Measurements from ENCODE around the gene DENND4B.
"Not testable (repeated sequence)": the region's sequence is repeated elsewhere in the genome, so short reads cannot be mapped to it uniquely, and the experiment has no call there.

DENND4B gene, protein sequence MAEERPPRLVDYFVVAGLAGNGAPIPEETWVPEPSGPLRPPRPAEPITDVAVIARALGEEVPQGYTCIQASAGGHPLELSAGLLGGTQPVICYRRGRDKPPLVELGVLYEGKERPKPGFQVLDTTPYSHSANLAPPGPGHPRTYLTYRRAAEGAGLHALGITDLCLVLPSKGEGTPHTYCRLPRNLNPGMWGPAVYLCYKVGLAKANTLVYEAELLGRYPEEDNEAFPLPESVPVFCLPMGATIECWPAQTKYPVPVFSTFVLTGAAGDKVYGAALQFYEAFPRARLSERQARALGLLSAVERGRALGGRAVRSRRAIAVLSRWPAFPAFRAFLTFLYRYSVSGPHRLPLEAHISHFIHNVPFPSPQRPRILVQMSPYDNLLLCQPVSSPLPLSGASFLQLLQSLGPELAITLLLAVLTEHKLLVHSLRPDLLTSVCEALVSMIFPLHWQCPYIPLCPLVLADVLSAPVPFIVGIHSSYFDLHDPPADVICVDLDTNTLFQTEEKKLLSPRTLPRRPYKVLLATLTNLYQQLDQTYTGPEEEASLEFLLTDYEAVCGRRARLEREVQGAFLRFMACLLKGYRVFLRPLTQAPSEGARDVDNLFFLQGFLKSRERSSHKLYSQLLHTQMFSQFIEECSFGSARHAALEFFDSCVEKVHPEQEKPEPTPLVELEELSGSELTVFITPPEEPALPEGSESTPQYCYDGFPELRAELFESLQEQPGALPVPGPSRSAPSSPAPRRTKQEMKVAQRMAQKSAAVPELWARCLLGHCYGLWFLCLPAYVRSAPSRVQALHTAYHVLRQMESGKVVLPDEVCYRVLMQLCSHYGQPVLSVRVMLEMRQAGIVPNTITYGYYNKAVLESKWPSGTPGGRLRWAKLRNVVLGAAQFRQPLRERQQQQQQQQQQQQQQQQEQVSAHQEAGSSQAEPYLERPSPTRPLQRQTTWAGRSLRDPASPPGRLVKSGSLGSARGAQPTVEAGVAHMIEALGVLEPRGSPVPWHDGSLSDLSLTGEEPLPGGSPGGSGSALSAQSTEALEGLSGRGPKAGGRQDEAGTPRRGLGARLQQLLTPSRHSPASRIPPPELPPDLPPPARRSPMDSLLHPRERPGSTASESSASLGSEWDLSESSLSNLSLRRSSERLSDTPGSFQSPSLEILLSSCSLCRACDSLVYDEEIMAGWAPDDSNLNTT (N-terminal part only)

DNA sequence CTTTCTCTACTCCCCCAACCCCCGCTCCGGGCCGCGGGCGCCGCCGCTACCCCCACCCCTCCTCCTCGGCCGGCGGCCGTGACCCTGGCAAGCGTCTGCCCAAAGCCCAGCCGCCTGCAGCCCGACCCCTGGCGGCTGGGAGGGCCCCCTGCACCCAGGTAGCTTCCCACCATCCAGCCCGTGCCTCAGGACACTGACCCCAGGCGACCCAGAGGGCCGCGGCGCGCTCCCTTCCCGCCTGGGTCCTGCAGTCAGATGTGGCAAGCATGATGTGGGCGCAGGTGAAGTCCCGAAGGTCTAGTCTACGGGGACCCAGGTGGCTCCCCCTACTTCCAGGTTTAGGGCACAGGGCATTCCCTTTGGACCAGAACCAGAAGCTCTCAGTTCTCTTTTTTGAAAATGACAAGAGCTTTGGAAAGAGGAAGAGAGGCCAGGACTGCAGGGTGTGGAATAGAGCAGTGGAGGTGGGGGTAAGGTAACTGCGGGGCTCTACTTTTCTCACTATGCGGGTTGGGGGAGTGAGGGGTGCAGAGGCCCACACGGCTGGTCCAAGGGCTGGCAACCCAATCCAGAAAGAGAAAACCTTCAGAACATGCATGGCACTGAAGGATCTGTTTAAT, at the start of gene DENND4B:
Gene DENND4B, minus strand, starts transcription at position 97 of the 620 bp plus-strand sequence. CDS start 2,344 bp downstream, outside the sequence.
- DNase-seq = peak; percentile 82

DNA sequence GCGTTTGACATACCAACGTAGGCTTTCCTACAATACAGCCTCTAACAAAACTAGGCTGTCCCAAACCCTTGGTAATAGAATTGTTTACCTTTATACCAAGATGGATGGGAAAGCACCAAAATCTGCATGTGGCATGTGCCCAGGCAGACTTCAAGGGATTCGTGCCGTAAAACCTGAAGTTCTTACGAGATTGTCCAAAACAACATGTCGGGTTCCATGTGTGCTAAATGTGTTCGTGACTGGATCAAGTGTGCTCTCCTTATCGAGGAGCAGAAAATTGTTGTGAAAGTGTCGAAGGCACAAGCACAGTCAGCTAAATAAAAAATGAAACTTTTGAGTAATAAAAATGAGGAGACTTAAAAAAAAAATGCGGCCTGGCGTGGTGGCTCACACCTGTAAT, 49.1 kb upstream of the DENND4B start:
- no peak for DNase-seq

DNA sequence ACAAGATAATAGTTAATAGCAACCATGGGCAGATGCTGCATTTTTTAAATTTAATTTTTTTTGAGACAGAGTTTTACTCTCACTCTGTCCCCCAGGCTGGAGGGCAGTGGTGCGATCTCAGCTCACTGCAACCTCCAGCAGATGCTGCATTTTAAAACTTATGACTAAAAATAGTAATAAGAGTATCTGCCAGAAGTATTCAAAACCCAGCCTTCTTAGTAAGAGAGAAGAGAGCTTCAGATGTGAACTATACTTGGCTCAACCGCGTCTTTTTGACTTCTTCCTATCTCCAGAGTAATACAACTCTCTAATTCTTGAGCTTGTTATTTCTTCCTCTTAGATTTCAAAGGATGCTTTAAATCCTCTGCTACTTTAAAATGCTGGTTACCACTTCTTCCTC, 48.7 kb upstream of the DENND4B start:
- DNase-seq = no peak

DNA sequence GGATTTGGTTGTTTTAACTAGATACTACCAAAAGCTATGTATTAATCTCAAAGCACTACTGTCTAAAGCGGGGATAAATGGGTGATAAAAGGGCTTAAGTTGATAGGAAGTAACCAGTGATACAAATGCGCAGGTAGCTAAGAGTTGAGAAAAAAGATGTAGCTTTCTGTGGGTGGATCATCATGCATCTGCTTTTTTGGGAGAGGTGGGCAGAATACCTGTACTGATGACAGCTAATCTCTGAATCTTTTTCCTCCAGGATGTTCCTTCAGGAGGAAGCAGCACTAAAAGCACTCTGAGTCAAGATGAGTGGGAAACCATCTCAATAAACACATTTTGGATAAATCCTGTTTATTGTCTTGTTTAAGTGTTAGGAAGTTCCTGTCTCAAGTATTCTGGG, 45.3 kb upstream of the DENND4B start:
- no peak for DNase-seq

DNA sequence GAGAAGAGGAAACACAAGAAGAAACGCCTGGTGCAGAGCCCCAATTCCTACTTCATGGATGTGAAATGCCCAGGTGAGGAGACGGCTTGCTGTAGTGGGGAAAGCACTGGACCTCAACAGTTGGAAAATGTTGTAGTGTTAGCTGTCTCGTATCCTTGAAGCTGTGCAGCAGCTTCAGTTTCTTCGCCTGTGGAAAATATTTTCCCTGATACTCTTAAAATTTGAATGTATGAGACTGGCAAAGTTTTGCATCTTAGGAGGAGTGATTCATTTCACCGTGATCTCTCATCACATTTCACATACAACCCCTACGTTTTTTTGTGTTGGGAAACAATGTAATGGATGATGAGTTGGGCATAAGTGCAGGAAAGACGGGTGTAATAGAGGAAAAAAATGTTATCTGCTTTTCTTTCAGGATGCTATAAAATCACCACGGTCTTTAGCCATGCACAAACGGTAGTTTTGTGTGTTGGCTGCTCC, 44.7 kb upstream of the DENND4B start:
- DNase-seq = no peak

DNA sequence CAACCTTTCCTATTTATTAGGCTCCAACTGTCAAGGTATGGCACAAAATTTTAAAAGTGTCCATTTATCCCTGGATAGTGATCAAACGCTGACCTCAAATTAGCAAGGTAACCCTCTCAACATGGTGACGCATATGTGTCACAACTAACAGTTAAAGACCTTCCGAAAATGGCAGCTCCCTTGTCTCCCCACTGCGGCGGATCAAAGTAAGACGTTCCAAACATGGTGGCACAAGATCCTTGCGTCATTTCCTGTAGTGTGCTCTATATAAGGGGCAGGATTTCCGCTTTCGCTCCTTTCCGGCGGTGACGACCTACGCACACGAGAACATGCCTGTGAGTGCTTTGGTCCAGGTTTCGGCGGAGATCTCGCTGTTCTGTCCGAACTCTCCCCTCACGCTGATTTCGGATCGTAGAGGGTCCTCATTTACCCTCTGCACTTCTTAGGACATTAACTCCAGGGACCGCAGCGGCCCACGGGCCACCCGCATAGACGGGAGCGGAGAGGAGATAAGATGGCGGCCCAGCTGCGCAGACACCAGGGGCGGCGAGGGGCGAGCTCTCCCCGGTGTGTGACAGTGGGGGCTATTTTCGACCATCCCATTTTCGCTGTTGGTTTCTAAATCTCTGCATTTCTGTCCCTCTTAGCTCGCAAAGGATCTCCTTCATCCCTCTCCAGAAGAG, 44.1 kb upstream of the DENND4B start, which contains the start of gene RPS27:
Gene RPS27, plus strand, starts transcription at position 295 of the 683 bp plus-strand sequence. Its CDS starts 35 bp downstream, at position 330.
- DNase-seq = peak; percentile 96

DNA sequence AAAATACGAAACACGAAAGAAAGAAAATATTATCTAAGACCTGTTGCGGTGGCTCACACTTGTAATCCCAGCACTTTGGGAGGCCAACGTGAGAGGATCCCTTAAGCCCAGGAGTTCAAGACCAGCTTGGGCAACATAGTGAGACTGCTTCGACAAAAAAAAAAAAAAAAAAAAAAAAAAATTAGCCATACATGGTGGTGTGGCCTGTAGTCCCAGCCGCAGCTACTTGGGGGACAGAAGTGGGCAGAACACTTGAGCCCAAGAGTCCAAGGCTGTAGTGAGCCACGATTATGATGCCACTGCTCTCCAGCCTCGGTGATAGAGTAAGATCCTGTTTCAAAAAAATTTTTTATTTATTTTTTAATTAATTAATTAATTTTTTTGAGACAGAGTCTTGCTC, 41.1 kb upstream of the DENND4B start:
- no peak for DNase-seq

DNA sequence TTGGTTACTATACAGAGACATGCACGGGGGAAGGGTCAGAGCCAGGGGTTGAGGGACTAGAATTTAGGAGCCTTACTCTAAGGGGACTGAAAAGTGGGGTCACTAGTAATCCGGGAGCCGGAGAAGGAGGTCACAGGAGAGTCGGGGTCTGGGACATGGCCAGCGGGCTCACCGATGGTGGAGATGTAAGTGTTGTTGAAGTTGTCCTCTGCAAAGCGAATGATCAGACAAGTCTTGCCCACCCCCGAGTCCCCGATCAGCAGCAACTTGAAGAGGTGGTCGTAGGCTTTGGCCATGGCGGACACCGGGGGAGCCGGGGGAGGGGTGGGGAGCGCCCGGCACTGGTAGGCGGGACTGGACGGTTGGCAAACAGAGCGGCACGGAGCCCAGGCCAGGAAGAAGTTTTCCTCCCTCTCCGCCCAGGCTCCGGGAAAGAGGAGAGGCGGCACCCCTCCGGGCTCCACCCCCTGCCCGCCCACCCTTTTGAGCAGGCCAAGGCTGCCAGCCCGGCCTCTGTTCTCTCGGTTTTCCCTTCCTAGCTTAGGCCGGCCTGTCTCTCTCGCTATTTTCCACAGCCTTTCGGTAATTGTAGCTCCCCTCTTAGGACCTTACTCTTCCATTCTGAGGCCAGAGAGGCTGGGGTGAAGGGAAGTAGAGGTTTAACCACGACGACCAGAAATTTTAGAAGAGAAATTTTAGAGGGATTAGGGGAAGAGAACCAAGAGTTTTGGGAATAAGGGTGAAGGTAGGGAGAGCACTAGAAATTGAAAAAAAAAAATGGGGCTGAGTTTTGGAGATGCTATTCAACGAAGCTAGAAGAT, 39.6 kb upstream of the DENND4B start, which contains the start of gene RAB13:
Gene RAB13, minus strand, starts transcription at position 399 of the 821 bp plus-strand sequence. Its CDS starts 103 bp downstream, at position 296.
- no peak for DNase-seq

DNA sequence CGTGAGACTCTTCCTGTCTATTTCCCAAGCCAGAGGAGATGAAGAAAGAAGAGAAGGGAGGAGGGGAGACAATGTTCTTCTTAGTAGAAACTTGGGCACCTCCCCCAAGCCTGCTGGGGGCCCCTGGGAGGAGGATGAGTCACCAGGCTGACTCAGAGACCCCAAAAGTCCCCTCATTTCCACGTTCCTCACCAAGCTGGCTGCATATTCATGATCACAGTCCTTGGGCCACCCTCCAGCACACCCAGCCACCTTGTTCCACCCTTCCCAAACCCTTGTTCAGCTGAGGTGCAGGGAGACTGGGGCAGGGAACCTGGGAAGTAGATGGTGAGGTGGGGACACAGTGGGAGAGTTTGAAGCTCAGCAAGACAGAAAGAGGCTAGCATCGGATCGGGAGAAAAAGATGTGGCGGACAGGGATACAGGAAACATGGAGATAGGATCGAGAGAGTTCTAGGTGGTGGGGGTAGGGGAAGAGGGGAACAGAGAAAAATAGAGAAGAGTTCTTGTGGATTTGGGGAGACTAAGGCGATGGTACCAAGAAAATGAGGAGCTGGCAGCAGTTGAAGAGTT, 38.9 kb upstream of the DENND4B start:
- no peak for DNase-seq

DNA sequence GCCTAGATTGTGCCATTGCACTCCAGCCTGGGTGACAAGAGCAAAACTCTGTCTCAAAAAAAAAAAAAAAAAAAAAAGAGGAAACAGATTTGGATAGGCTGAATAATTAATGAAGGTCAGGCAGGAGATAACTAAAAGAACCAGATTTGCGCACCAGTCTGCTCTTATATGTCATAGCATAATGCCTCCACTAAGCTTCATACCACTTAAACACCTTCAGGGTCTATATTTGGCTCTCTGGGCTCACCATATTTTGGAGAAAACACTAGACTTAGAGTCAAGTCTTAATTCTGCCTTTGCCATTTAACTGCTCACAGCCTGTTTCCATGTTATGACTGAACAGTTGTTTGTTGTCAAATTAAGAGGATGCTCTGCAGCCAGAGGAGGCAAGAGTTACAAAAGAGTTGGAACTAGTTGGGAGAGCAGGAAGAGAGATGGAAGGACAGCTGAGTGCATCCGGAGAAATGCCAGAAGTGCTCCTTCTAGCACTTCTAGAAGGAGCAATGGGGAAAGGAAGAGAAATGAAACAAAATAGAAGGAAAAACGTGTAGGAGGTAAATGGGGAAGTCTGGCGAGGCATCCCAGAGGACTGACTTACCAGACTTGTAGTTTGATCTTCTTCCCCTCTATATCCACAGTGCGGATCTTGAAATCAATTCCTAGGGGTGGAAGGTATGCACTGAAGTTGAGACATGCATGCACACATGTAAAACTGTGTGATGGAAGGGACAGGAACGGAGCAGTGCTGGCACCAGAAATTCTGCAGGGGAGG, 37.8 kb upstream of the DENND4B start:
- no peak for DNase-seq

DNA sequence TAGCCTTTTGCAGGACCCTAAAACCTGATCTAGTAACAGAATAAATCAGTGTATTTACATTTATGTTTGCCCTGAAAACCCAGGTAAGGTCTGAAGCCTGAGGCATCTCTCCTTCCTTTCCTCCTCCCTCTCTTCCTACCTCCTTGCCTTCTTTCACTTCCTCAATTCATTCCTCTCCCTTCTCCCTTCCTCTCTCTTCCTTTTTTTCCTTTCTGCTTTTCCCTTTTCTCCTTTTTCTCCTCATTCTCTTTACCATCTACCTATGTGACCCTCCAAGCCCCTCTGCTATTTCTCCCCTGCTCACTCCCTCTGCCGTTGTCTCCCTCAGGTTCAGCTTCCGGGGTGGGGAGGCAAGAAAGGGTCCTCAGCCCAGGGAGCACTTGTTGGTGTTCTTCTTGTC, 35.2 kb upstream of the DENND4B start:
- not testable (repeated sequence) for DNase-seq

DNA sequence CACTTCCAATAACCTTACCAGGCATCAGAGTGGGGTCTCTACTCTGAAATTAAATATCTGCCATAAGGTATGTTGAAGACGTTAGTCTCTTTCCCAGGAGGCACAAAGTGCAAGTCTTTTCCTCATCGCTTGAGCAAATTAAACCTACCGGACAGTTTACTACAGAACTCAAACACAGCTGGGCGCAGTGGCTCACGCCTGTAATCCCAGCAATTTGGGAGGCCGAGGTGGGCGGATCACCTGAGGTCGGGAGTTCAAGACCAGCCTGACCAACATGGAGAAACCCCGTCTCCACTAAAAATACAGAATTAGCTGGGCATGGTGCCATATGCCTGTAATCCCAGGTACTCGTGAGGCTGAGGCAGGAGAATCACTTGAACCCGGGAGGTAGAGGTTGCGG, 32.6 kb upstream of the DENND4B start:
- not testable (repeated sequence) for DNase-seq

DNA sequence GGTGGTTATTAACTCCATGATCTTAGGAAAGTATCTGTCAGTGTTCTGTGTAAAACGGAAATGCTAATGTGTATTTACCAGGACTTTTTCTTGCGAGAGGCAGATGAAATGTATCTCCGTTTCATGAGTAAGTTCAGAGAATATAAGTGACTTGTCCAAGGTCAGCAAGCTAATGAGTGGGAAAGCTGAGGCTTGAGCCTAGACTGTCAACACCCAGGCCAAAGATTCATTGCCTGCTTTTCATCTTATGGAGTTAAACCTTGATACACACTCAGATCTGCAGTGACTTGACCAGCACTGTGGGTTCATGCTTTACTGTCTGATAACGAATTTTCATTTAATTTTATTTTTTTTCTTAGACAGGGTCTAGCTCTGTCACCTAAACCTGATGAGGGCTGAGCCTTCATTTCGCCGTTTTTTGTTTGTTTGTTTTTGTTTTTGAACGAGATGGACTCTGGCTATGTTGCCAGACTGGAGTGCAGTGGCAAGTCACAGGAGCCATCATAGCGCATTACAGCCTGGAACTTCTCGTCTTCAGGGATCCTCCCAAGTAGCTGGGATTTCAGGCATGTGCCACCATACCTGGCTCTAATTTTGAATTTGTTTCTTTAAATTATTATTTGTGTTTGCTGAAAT, 31.9 kb upstream of the DENND4B start:
- no peak for DNase-seq

DNA sequence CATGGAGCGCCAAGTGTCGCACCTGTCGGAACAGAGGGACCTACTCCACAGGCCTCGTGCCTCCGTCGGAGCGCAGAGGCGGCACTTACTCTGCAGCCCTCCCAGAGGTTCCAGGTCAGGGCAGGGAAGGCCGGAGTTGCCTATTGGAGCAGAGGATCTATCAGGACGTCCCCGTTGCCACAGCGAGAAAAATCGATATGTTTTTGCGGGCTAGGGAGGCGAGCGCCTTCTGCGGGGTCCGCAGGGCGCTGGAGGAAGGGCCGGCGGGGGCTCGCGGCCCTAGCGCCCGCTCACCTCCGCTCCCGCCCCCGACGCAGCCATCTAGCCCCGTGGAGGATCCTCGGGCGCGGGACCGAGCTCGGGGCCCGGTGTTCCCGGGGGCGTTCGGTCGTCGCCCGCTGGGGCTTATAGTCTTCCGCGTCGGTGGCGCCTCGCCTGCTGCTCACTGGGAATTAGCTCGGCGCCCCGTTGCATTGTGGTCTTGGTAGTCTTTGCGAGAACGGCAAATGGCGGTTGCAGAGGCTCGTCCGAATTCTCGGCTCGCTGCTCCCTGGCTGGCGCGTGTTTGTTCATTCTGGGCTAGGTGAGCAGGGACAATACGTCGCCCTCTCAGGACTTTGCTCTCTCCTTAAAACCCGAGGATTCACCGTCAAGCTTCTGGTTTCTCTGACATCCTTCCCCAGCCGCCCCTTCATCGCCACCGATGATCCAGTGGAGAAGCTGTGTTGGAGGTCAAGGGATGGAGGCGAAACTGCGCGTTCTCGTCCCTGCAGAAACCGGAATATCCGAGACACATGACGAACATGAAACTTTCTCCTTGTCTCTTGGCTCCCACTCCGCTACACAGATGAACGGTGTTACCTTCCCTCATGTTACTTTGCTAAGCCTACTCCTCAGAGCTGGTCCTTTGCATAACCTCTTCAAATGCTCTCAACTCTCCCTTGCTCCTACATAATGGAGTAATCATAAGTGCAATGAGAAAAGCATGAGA, 31.0 kb upstream of the DENND4B start, which contains the start of gene JTB:
Gene JTB, minus strand, starts transcription at position 425 of the 991 bp plus-strand sequence. Its CDS starts 422 bp downstream, at position 3.
- peak; percentile 87 for DNase-seq

DNA sequence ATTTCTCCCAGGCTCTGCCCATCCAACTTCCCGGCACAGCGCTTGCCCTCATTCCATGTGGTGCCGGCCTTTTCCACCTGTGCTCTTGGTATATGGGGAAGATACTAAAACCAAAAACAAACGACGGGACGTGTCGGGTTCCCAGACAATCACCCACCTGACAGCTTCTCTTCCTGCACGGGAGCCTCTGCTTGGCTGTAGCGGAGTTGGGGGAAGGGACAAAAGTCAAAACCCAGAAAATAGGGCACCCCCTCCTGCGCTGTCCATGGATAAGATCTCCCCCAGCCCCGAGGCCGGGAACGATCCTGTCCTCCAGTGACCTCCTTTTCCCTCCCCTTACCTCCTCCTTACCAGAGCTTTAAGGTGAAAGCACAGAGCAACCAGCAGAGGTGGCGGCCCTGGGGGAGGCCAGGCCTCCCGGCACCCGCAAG, 30.3 kb upstream of the DENND4B start:
- DNase-seq = no peak

DNA sequence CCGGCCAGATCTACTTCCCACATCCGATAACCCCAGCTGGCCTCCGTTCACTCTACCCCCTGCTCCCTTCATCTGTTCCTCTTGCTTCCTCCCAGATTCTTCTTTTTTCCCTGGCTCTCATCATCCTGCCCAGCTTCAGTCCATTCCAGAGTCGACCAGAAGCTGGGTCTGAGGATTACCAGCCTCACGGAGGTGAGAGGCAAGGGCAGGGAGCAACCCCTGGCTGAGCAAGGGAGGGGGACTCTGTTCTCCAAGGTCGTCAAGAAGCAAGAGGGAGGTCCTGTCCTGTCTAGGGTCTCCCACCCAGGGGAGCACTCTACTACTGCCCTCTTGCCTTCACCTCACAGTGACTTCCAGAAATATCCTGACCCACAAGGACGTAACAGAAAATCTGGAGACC, 27.0 kb upstream of the DENND4B start:
- no peak for DNase-seq

DNA sequence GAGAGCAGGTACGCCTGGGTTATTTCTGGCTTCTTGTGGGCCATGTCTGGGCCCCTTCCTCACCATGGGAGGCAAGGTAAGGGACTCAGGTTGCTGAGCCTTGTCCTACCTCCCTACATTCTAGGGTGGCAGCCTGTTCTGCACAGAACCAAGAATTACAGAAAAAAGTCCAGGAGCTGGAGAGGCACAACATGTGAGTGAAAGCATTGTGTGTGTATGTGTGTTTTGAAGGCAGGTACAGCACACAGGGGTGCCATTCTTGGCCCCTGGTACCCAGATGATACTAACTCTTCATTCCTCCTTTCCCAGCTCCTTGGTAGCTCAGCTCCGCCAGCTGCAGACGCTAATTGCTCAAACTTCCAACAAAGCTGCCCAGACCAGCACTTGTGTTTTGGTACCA, 26.6 kb upstream of the DENND4B start:
- DNase-seq = no peak

DNA sequence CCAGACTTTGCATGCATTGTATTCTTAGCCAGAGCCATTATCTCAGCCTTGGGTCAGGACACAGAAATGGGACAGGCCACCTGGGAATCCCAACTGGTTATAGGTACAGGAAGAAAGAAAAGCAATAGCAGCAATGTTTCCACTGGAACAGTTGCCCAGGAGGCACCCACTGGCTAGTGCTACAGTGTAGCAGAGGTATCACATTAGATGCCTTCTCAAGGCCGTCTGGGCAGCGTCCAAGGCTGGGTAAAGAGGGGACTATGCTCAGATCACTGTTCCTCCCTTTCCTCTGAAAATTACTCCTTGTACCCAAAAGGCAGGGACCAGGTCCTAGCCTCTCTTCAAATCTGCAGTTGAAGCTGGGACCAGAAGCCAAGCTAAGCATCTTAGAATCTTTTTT, 23.8 kb upstream of the DENND4B start:
- DNase-seq = no peak

All from CD4-positive, alpha-beta T cell treated with Interleukin-10 for 1 hour (primary cell).